GM12864 (cell line): ENCODE data around the gene TMEM108.
A peak's percentile ranks its signal among the peaks of the same experiment; 100 is the strongest.

Source experiments
- DNase-seq: peaks from one replicate; pipeline ENCODE4 v3.0.0-alpha.2; 2011; ENCODE audit warnings: low read depth
- H3K4me3 ChIP-seq: 2 replicates; pipeline ENCODE4 v1.5.1; 2011; ENCODE audit warnings: mild to moderate bottlenecking, low read depth, low read length, control low read depth
- TF ChIP-seq, protein P1 (sequence below): IDR thresholded peaks from 2 replicates; pipeline ENCODE4 v1.5.1; 2011; ENCODE audit warnings: low read depth, mild to moderate bottlenecking, moderate library complexity, low read length, control low read depth, inconsistent platforms; ENCODE audit errors: missing control alignments

Gene TMEM108

DNA sequence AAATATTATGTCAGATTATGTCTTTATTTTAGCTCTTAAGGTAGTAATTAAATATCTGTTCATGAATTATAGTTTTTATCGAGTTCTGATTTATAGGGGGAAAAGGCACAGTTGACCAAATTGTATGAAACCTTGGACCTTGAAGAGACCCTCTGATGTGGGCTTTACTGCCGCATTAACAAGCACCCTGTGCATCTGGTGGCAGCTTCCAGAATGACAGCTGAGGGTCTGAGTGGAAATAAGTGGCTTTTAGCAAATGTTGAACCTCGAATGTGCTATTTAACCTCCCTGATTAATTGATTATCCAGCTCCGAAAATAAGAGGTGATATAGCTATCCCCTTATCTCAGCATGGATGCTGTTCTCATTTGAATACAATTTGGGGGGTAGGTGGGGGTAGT lies 87.0 kb downstream of the TMEM108 start:
- no peak for DNase-seq
- TF ChIP-seq, protein P1, sequence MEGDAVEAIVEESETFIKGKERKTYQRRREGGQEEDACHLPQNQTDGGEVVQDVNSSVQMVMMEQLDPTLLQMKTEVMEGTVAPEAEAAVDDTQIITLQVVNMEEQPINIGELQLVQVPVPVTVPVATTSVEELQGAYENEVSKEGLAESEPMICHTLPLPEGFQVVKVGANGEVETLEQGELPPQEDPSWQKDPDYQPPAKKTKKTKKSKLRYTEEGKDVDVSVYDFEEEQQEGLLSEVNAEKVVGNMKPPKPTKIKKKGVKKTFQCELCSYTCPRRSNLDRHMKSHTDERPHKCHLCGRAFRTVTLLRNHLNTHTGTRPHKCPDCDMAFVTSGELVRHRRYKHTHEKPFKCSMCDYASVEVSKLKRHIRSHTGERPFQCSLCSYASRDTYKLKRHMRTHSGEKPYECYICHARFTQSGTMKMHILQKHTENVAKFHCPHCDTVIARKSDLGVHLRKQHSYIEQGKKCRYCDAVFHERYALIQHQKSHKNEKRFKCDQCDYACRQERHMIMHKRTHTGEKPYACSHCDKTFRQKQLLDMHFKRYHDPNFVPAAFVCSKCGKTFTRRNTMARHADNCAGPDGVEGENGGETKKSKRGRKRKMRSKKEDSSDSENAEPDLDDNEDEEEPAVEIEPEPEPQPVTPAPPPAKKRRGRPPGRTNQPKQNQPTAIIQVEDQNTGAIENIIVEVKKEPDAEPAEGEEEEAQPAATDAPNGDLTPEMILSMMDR = no peak
- no peak overlapping the region for H3K4me3 ChIP-seq

DNA sequence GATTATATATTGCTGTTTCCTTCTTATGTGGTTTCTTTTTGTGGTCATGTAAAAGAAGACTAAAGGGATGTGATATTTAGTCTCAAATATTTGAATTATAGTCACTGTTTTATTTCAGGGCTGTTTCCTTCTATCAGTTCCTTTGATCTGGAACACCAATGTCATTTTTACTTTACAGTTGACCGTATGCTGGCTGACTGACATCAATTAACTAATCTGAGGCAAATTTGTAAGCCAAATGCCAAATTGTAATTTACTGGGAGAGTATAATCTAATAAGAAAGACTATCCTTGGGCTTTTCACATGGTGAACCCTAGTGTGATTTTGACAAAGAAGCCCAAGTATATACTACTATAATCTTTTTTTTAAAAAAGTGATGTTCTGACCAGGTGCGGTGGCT lies 87.6 kb downstream of the TMEM108 start:
- H3K4me3 ChIP-seq = no peak overlapping the region
- TF ChIP-seq, protein P1 = no peak
- DNase-seq = no peak

DNA sequence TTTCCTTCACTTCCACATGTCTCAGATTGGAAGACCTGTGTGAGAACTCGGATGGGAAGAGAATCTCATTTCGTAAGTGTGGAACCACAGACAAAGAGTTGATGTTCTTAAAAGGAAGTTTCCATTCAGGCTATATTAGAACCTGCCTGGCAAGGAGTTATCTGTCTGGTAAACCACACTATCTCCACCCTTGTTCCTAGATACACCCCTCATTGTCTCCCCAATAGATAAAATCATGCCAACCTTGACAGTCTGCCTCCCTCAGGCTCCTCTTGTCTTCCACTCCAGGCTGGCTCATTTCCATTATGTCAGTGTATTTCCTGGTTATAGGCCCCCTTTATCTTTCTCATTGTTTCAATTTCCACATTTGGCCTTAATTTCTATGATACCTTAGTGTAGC lies 89.2 kb downstream of the TMEM108 start:
- DNase-seq = no peak
- no peak overlapping the region for H3K4me3 ChIP-seq
- TF ChIP-seq, protein P1 = no peak

DNA sequence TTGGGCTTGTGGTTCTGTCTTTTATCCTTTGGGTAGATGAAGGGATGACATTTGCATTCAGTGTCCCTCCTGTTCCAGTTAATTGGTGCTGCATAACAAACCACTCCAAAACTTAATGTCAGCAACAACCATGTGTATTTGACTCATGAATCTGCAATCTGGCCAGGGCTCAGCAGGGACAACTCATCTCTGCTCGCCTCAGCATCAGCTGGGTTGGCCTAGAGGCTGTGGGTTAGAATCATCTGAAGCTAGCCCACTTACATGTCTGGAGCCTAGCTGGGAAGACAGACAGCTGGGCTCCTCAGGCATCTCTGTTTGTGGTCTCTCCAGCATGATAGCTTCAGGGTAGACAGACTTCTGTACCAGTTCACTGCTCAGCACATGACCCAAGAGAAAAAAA lies 92.0 kb downstream of the TMEM108 start:
- no peak overlapping the region for H3K4me3 ChIP-seq
- DNase-seq = no peak
- TF ChIP-seq, protein P1 = no peak

DNA sequence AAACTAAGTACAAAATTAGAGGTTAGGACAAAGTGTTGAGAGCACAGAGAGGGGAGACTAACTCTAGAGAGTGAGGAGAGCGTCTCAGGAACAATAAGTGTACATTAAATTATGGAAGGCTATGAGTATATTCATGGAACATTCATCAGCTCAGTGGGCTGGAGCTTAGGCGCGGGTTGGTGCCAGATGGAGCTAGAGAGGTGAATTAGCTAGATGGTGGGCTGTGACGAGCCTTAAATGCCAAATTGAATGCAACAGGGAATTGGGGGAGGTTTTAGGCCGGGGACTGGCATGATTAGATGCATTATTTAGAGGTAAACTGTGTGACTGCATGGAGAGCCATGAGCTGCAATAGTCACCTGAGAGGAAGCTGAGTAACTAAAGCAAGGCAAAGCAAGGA lies 97.1 kb downstream of the TMEM108 start:
- TF ChIP-seq, protein P1 = no peak
- H3K4me3 ChIP-seq = no peak overlapping the region
- no peak for DNase-seq

DNA sequence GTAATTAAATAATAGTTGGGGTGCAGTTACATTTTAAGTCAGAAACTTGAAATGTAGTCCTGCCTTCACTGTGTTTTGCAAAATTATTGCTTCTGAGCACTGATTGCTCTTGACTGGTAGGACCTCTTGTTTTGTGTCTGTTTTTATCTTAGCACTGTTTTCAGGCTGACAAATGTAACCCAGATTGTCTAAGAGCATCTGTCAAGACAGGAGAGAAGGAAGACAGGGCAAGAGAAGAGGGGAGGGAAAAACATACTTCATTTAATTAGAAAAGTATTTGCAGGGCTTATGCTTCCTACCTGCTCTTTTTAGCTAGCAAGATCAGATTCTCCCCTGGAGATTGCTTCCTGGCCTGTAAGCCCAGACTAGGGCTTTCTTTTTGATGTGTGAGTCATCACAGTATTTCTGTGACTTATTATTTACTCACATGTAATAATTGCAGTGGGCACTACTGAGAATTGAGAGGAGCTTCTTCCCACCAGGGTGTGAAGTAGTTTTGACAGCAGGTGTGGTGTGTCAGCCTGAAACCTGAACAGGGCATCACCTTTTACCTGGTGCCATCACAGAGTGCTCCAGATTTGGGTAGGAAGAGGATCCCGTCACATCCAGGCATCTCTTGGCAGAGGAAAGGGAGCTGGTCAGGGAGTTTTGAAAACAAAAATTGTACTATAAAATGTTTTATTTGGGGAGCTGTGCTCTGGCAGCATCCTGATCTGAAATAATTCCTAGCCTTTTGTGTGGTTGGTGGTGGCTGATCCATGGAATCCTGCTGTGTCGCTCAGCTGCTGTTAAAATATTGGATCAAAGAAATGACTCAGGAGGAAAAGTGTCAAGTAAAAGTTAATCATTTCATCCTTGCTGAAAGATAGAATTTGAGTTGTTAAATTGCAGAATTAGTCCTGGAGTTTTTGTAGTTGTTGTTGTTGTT lies 98.2 kb downstream of the TMEM108 start:
- TF ChIP-seq, protein P1 = no peak
- H3K4me3 ChIP-seq = no peak overlapping the region
- DNase-seq = peak; percentile 8
